GM13977 (cell line): ENCODE results near the gene MAP3K14.

Source experiments
- DNase-seq: peaks from one replicate; pipeline ENCODE4 v3.0.0; 2012; ENCODE audit warnings: low spot score
- CTCF ChIP-seq: IDR thresholded peaks from 2 replicates; pipeline ENCODE4 v1.5.1; 2012; ENCODE audit warnings: mild to moderate bottlenecking, control low read depth; ENCODE audit not compliant: insufficient read depth; ENCODE audit errors: extremely low read depth, missing control alignments
- in situ Hi-C: fragments of 300-500 bp; cut with MboI; formaldehyde crosslinking; loops from one replicate; pipeline ENCODE4 v1.12.0; 2022; ENCODE audit warnings: low sequenced_read_pairs, low pct_unique_long_range_greater_than_20kb, mixed read lengths, inconsistent platforms; ENCODE audit not compliant: unreplicated experiment

The MAP3K14 gene

DNA sequence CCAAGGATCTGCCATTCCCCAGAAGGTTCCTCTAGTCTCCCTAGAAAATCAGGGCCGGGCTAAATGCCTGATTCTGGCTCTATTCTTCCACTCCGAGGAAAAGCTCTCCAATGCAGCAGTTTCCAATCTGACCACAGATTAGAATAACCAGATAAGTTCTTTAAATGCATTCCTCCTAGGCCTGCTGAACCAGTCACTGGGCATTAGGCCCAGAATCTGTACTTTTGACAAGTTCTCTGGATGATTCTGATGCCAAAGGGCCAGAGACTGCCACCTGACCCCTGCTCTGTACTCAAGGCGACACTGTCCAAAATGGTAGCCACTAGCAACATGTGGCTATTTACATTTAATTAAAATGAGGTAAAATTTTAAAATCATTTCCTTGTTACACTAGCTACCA is 22.3 kb downstream of the MAP3K14 start:
- TF ChIP-seq CTCF, result no peak
- DNase-seq, result no peak
- in situ Hi-C loops, result no loop called here

GRCh38 chr17:45293413-45294211 is 23.2 kb downstream of the MAP3K14 start:
- in situ Hi-C loops, result no loop called here
- no peak for DNase-seq
- TF ChIP-seq CTCF, result no peak

DNA sequence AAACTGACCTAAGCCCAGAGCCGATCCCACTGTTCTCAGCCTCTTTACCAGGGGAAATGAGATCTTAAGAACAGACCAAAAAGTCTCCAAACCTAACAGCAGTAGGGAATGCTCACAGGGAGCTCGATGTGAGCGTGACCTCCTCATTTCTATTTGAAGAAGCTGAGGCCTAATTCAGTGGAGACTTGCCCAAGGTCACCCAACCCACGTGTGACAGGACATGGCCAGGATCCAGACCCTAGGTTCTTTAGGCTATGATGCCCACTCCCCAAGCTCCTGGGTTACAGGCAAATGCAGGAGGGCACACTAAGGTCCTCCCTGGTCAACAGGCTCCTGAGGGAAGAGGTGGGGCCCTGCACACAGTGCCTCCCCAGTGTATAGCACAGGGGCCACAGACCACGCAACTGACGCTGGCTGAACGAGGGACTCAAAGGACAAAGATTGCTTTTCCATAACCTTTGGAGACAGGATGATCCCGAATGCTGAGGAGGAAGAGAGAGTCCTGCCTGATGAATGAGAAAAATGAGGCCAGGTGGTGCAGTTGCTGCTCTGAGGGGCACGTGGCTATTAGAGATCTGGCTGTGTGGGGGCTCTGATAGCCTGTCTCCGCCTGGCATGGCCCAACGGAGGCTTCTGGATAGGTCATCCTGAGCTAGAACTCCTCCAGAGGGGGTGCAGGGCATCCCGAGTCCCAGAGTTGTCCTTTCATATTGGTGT is 24.0 kb downstream of the MAP3K14 start:
- DNase-seq, result no peak
- in situ Hi-C loops, result no loop called here
- no peak for TF ChIP-seq CTCF

DNA sequence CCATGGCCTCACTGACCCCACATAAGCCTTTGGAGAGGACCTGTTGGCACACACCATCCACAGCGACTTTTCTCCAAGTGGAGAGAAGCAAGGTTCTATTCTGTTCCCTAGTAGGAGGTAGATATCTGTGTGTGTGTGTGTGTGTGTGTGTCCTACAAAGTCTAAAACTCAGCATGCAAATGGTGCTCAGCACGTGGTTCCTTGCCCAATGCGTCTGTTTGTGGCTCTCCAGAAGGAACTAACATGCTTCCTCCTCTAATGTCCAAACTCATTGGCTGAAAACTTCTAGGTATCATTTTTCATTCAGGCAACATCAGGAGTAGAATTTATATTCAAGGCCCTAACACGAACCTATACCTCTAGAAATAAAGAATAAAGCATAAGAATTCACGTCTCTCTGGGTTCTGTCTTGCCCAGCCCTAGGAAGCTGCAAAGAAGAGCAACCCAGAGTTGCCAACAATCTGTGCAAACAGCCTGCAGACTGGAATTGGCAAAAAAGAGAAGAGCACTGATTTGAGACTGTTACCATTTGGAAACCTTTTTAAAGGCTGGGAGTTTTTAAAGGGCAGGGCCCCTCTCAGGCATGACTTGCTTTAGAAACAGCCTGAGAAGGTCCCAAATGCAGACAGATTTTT is 25.5 kb downstream of the MAP3K14 start:
- in situ Hi-C loops, result no loop called here
- no peak for DNase-seq

DNA sequence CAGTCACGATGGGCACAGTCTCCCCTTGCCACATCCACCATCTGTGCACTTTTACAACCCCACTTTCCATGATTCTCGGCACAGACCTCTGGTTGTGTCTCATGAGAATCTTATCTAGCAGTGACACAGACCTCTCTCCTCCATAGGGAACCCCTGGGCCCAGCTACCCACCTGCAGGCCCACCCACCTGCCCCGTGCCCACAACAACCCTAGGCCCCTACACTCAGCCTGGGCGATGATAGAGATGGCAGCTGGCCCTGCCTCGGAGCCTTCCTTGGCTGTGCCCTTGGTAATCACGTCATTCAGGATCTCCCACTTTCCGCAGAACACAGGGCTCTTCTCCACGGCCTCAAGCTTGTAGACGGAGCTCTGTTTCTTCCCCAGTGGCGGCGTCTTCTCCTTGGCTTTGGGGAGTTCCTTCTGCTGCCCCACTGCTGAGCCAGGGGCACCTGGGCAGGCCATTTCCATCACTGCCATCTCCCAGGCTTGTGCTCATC is 26.5 kb downstream of the MAP3K14 start:
- in situ Hi-C loops, result no loop called here
- DNase-seq, result no peak

More for the DNA sequence above, 25.5 kb downstream of the MAP3K14 start:
- TF ChIP-seq CTCF, result no peak

More for the DNA sequence above, 26.5 kb downstream of the MAP3K14 start:
- no peak for TF ChIP-seq CTCF
